GM18907 (cell line): ENCODE results near the gene ACSF3.

Experiments used
- ATAC-seq: cut with Tn5 transposase; IDR thresholded peaks from one replicate; pipeline ENCODE4 v1.9.1; 2021; ENCODE audit warnings: mild to moderate bottlenecking, moderate library complexity; ENCODE audit not compliant: unreplicated experiment

ACSF3 gene

GRCh38 chr16:89123001-89123830, 29.6 kb downstream of the ACSF3 start:
- no peak for ATAC-seq

GRCh38 chr16:89123831-89124100, 30.1 kb downstream of the ACSF3 start:
- no peak for ATAC-seq

- no peak for ATAC-seq
Measured at GRCh38 chr16:89129378-89129777, 35.7 kb downstream of the ACSF3 start.

- ATAC-seq: no peak
Measured at GRCh38 chr16:89130448-89130847, 36.8 kb downstream of the ACSF3 start.

GRCh38 chr16:89131783-89132182, 38.1 kb downstream of the ACSF3 start:
- no peak for ATAC-seq

- ATAC-seq: no peak
Measured at GRCh38 chr16:89132194-89133005, 38.7 kb downstream of the ACSF3 start.

- no peak for ATAC-seq
Measured at GRCh38 chr16:89133457-89134127, 39.9 kb downstream of the ACSF3 start.

- no peak for ATAC-seq
Measured at GRCh38 chr16:89134269-89134668, 40.6 kb downstream of the ACSF3 start.

GRCh38 chr16:89135166-89135565, 41.5 kb downstream of the ACSF3 start:
- no peak for ATAC-seq

GRCh38 chr16:89135971-89136765, 42.5 kb downstream of the ACSF3 start:
- no peak for ATAC-seq

GRCh38 chr16:89136931-89137330, 43.3 kb downstream of the ACSF3 start:
- no peak for ATAC-seq

- no peak for ATAC-seq
Measured at GRCh38 chr16:89137666-89138512, 44.2 kb downstream of the ACSF3 start.

GRCh38 chr16:89138513-89138795, 44.8 kb downstream of the ACSF3 start:
- ATAC-seq: no peak

GRCh38 chr16:89138843-89139520, 45.3 kb downstream of the ACSF3 start:
- ATAC-seq: no peak

- no peak for ATAC-seq
Measured at GRCh38 chr16:89139907-89140361, 46.3 kb downstream of the ACSF3 start.

GRCh38 chr16:89140401-89140800, 46.7 kb downstream of the ACSF3 start:
- ATAC-seq: no peak

- no peak for ATAC-seq
Measured at GRCh38 chr16:89140981-89141883, 47.6 kb downstream of the ACSF3 start.

GRCh38 chr16:89141884-89142267, 48.2 kb downstream of the ACSF3 start:
- no peak for ATAC-seq
